Stimulated activated naive B cell treated with anti-CD40 and anti-IgM and Interleukin-4, amounts not matched to agents 10 μg/mL and 1 μg/mL and 100 μg/mL, for 72 hours (primary cell): ENCODE measurements around the gene MAEL.

Experiments used
- ATAC-seq, 2 donors: fragments of 150-1000 bp; cut with Tn5 transposase; replicated peaks; 2 replicates each; pipeline ENCODE4 v1.10.0; 2021; ENCODE audit warnings: moderate library complexity in 1 of 2
- DNase-seq: peaks from one replicate; pipeline ENCODE4 v3.0.0; 2021
- H3K27ac Mint-ChIP-seq: one replicate; pipeline ENCODE4 v1.8.0; 2022; ENCODE audit warnings: mild to moderate bottlenecking, mixed read lengths
- H3K27me3 Mint-ChIP-seq, 2 donors: one replicate each; pipeline ENCODE4 v1.8.0; 2022; ENCODE audit warnings: mixed read lengths in 2 of 2
- H3K36me3 Mint-ChIP-seq, 2 donors: one replicate each; pipeline ENCODE4 v1.8.0; 2022; ENCODE audit warnings: mixed read lengths in 2 of 2, mild to moderate bottlenecking in 1 of 2
- H3K4me1 Mint-ChIP-seq, 2 donors: one replicate each; pipeline ENCODE4 v1.8.0; 2022; ENCODE audit warnings: mixed read lengths in 2 of 2, mild to moderate bottlenecking in 1 of 2
- H3K4me3 Mint-ChIP-seq, 2 donors: one replicate each; pipeline ENCODE4 v1.8.0; 2022; ENCODE audit warnings: mild to moderate bottlenecking in 2 of 2, mixed read lengths in 2 of 2, moderate library complexity in 1 of 2
- H3K9me3 Mint-ChIP-seq, 2 donors: one replicate each; pipeline ENCODE4 v1.8.0; 2022; ENCODE audit warnings: mixed read lengths in 2 of 2, mild to moderate bottlenecking in 1 of 2

MAEL gene

DNA sequence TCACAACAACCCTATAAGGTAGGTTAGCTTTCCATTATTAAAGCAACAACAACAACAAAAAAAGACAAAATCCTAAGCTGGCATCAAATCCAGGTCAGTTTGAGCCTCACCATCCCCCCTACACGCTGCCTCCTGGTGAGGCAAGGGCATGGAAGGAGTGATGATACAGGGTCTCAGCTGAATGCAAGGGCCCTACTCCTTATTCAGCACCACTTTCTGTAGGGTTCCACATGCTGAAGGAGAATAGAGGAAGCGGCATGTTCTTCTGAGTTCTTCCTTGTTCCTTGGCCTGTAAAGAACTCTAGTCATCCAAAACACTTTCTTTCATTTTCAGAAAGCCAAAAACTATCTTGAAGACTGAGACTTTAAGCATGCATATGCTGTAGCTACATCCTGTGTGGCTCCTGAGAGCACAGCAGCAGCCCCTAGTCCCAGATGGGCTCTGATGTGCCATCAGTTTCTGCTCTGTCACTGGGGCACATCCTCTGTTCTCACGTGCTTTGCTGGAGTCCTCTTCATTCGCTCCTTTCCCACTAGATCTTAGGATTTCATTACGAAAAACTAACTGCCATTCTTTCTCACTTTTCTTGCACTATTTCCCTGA, 19.9 kb upstream of the MAEL start:
- no peak overlapping the region for H3K4me3 Mint-ChIP-seq
- no peak overlapping the region for H3K27ac Mint-ChIP-seq
- no peaks in the 10 kb centered on the region for H3K9me3 Mint-ChIP-seq
- H3K27me3 Mint-ChIP-seq = peaks cover 46 to 50% of the 10 kb centered on the region in 2 donors
- ATAC-seq (peak; percentile 38 to 67), DNase-seq (no peak)
- H3K36me3 Mint-ChIP-seq = no peaks in the 10 kb centered on the region
- peaks cover 7 to 15% of the 10 kb centered on the region in 2 donors for H3K4me1 Mint-ChIP-seq

DNA sequence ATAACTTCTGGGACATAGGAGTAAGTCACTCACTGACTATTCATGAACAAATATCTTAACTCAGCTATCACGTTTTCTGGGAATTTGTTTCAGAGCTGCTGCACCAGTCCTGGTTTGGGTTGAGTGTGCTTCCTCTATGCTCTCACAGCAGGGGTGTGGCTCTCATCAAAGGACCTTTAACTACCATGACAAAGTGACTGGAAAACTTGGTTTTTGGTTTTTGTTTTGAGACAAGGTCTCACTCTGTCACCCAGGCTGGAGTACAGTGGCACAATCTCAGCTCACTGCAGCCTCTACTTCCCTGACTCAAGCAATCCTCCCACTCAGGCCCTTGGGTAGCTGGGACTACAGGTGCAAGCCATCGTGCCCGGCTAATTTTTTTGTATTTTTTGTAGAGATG, 17.8 kb upstream of the MAEL start:
- H3K27ac Mint-ChIP-seq = no peak overlapping the region
- DNase-seq (no peak), ATAC-seq (no peak)
- peaks cover 61 to 64% of the 10 kb centered on the region in 2 donors for H3K27me3 Mint-ChIP-seq
- H3K9me3 Mint-ChIP-seq = no peaks in the 10 kb centered on the region
- no peak overlapping the region for H3K4me3 Mint-ChIP-seq
- no peaks in the 10 kb centered on the region for H3K36me3 Mint-ChIP-seq
- peaks cover 15 to 32% of the 10 kb centered on the region in 2 donors for H3K4me1 Mint-ChIP-seq

DNA sequence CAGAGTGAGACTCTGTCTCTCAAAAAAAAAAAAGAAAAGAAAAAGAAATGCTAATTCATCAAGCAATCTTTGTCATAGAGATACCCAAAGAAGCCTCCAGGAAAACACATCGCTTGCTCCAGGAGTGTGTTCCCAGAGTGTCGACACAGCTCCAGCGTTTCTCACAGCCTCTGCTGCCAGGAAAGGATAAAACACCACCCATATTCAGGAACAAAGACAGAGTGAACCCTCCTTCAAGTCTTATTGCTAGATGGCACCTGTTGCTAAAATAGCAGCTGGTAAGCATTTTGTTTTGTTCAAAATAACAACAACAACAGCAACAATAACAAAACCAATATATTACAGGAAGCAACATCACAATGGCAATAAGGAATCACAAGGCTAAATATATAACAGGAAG, 16.9 kb upstream of the MAEL start:
- Mint-ChIP-seq H3K4me1 (peaks cover 18 to 35% of the 10 kb centered on the region in 2 donors), H3K9me3 (no peaks in the 10 kb centered on the region), H3K36me3 (no peaks in the 10 kb centered on the region), H3K4me3 (no peak overlapping the region), H3K27me3 (peaks cover 63 to 64% of the 10 kb centered on the region in 2 donors), H3K27ac (no peak overlapping the region)
- DNase-seq (no peak), ATAC-seq (no peak)

DNA sequence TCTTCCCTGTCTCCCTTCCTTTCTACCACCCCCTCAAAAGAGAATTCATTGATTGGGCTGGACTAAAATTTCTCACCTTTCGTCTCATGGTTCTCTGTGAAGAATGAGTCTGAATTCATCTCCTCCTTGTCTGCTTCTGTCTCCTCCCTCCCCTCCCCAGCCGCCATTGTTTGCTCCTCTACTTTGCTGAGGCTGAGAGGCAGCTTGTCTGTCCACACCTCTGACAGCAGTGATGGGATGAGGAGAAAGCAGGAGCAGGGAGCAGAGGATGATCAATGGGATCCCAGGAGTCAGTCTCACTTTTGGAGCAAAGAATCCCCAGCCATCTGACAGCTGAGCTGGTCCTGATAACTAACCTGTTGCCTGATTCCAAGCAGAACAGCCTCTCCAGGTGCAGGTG, 16.3 kb upstream of the MAEL start:
- Mint-ChIP-seq H3K36me3 (no peaks in the 10 kb centered on the region), H3K4me1 (peaks cover 18 to 35% of the 10 kb centered on the region in 2 donors), H3K27me3 (peaks cover 59 to 62% of the 10 kb centered on the region in 2 donors), H3K9me3 (no peaks in the 10 kb centered on the region), H3K4me3 (no peak overlapping the region), H3K27ac (no peak overlapping the region)
- ATAC-seq (no peak), DNase-seq (no peak)

DNA sequence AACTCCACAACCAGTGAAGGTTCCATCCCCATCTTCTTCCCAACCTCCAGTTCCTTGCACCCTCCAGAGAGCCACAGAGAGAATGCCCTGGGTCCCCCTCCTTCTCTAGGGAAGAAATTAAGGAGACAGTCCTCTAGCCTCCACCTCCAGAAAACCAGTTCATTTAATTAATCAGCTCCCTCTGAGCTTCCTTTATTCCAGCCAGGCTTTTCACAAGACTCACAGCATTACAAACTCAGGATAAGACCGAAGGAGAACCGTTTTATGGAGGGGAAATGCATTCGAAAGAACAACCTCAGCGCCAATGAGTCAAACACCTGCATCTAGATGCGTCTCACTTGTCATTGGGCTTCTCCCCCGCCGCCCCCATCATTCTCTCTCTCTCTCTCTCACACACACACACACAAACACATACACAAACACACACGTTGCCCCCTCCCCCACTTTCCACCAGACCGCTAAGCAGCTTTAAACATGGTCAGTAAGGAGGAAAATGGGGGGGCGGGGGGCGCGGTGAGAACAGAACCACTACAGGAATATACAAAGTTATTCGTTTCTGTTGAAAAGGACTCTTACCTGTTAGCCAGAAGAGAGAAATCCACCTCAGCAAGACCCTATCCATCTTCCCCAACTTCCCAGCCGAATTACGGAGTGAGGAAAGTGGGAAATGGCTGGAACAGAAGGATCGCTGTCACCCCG, 14.3 kb upstream of the MAEL start:
- Mint-ChIP-seq H3K4me1 (peaks cover 18 to 33% of the 10 kb centered on the region in 2 donors), H3K36me3 (no peaks in the 10 kb centered on the region), H3K4me3 (peak overlapping the region; percentile 83 to 87), H3K9me3 (no peaks in the 10 kb centered on the region), H3K27ac (peak overlapping the region; percentile 67), H3K27me3 (peaks cover 51 to 54% of the 10 kb centered on the region in 2 donors)
- ATAC-seq = peak in 1 of 2 donors; percentile 26
- DNase-seq = no peak

DNA sequence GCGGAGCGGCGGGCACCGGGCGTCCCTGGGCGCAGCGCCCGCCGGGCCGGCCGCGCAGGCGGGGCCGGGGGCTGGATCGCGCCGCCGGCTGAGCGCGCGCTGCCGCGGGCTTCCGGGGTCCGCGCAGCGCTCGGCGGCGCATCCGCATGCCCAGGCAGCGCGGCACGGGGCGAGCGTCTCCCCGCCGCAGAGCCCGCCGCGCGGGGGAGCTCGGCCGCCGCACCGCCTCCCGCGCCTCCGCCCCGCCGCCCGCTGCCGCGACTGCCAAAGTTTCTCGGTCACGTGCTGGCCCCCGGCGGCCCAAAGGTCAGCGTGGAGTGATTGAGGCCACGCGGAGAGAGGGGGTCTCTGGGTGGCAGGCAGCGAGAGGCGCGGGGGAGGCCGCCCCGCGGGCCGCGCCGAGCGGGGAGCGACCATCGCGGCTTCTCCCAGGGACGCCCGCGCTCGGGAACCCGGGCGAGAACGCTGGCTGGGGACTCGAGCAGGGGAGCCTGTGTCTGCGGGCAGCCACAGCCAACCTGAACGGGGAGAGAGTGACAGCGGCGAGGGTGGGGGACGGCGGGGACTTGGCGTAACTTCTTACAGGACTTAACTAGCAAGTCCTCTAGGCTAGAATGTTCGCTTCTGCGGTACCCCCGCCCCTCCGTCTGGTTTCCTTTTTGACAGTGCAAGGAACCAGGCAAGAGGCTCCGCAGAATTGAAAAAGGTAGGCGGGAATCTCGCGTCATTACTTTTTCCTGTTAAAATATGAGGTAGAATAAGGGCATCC, 13.5 kb upstream of the MAEL start, which contains the start of gene ILDR2:
Gene ILDR2 (minus strand): TSS at position 180 of the 769 bp plus-strand sequence. CDS start 272 bp downstream, outside the sequence.
- H3K9me3 Mint-ChIP-seq = no peaks in the 10 kb centered on the region
- ATAC-seq (peak; percentile 70 to 78), DNase-seq (peak; percentile 28)
- peak within 1 kb of the TSS; percentile 83 to 87 for H3K4me3 Mint-ChIP-seq
- H3K36me3 Mint-ChIP-seq = no peaks in the 10 kb centered on the region
- peaks cover 48 to 49% of the 10 kb centered on the region in 2 donors for H3K27me3 Mint-ChIP-seq
- H3K4me1 Mint-ChIP-seq = peaks cover 18 to 33% of the 10 kb centered on the region in 2 donors
- H3K27ac Mint-ChIP-seq = peak within 1 kb of the TSS; percentile 67

DNA sequence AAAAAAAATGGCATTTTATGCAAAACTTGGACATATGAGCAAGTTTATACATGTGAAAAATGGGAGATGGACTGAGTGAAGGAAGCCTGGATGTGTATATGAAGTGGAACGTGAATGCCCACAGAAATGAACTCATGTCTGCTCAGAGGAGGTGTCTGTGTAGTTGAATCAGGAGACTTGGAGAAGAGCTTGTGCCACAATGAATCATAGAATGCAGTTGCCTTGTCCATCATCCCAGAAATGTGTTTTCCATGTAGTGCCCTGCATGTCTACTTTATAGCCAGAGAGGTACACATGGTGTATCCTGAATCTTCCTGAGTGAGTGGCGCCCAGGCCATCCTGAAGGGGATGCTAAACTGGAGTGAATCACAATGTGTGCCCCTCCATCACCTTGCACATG, 11.1 kb upstream of the MAEL start:
- peaks cover 18 to 33% of the 10 kb centered on the region in 2 donors for H3K4me1 Mint-ChIP-seq
- H3K27ac Mint-ChIP-seq = no peak overlapping the region
- H3K36me3 Mint-ChIP-seq = no peaks in the 10 kb centered on the region
- peaks cover 35 to 36% of the 10 kb centered on the region in 2 donors for H3K27me3 Mint-ChIP-seq
- DNase-seq (no peak), ATAC-seq (no peak)
- H3K9me3 Mint-ChIP-seq = no peaks in the 10 kb centered on the region
- no peak overlapping the region for H3K4me3 Mint-ChIP-seq

DNA sequence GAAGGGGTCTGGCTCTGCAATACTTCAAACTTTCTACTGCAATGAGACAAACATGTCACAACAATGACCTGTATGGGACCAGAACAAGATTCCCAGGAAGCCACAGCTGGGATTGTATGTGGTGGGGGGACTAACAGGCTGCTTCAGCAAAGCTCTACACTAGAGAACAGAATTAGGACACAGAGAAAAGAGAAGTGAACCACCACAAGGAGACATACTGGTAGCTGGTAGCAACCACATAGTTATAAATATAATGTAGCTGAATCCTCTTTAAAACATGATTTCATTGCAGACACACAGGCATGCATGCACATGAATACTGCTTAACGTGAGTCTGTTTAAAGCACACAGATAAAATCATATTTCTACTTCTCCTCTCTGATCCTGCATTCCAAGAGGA, 10.3 kb upstream of the MAEL start:
- H3K4me3 Mint-ChIP-seq = no peak overlapping the region
- peaks cover 27 to 31% of the 10 kb centered on the region in 2 donors for H3K27me3 Mint-ChIP-seq
- H3K9me3 Mint-ChIP-seq = no peaks in the 10 kb centered on the region
- H3K4me1 Mint-ChIP-seq = peaks cover 18 to 28% of the 10 kb centered on the region in 2 donors
- no peaks in the 10 kb centered on the region for H3K36me3 Mint-ChIP-seq
- ATAC-seq = peak; percentile 66 to 72
- H3K27ac Mint-ChIP-seq = no peak overlapping the region
- no peak for DNase-seq

DNA sequence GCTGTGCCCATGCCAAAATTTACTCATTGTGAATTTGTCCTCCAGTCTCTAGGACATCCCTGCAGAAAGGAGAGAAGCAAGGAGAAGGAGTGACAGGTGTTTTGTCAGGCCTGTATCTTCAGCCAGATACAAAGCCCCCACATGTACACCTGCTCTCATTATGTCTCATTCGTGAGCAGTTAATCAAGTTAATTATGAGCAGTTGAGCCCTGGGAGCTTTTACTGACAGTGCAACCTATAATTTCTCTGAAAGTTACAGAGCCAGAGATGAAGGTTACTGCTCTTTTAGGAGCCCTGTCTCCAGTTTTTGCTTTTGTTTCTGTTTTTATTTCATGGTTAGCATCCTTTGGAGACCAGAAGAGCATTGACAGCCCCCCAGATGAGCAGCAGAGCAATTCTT, 8.7 kb upstream of the MAEL start:
- DNase-seq = no peak
- Mint-ChIP-seq H3K4me1 (peaks cover 8 to 15% of the 10 kb centered on the region in 2 donors), H3K4me3 (no peak overlapping the region), H3K9me3 (no peaks in the 10 kb centered on the region), H3K27ac (no peak overlapping the region), H3K27me3 (peaks cover 29 to 30% of the 10 kb centered on the region in 2 donors), H3K36me3 (no peaks in the 10 kb centered on the region)
- ATAC-seq = no peak

DNA sequence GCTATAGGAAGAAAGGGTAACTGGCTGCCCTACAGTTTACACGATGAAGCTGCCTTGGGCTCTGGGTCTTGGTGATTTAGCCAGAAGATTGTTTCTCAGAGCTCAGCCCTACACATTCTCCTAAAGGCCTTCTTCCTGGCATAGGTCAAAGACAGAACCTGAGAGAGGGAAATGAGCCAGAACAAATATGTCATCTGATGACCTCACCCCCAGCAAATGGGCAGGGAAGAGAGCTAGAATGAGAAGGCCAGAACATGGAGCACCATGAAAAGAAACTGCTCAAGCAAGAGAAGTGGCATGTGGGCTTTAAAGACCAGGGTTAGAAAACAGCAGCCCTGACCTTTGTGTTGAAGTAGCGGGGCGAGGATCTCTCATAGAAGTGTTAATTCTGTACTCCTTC, 8.3 kb upstream of the MAEL start:
- peaks cover 30 to 33% of the 10 kb centered on the region in 2 donors for H3K27me3 Mint-ChIP-seq
- no peak for DNase-seq

DNA sequence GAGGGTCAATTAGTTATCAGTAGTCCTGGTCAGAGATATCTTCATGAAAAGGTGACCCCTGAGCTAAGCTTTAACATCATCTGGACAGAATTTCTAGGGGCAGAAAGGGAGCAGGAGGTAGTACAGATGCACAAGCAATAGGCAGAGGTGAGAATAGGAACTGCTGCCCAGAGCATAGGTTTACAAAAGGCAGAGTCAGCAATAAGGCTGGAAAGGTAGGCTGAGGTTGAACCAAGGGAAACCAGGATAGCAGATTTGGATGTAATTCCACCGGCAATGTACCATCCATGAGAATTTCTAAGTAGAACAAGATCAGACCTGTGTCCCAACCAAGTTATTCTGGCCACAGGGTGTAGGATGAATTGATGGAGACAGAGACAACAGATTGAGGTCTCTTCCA, 7.5 kb upstream of the MAEL start:
- Mint-ChIP-seq H3K9me3 (peaks cover 0 to 2% of the 10 kb centered on the region in 2 donors), H3K27me3 (peaks cover 30 to 33% of the 10 kb centered on the region in 2 donors), H3K4me3 (no peak overlapping the region), H3K27ac (no peak overlapping the region), H3K36me3 (peaks cover 0 to 2% of the 10 kb centered on the region in 2 donors), H3K4me1 (peaks cover 3 to 5% of the 10 kb centered on the region in 2 donors)
- ATAC-seq (no peak), DNase-seq (no peak)

More for the DNA sequence above, 8.3 kb upstream of the MAEL start:
- Mint-ChIP-seq H3K4me3 (no peak overlapping the region), H3K36me3 (peaks cover 0 to under 1% of the 10 kb centered on the region in 2 donors), H3K9me3 (peaks cover 0 to under 1% of the 10 kb centered on the region in 2 donors), H3K27ac (no peak overlapping the region), H3K4me1 (peaks cover 8 to 12% of the 10 kb centered on the region in 2 donors)
- ATAC-seq = peak; percentile 20 to 38

DNA sequence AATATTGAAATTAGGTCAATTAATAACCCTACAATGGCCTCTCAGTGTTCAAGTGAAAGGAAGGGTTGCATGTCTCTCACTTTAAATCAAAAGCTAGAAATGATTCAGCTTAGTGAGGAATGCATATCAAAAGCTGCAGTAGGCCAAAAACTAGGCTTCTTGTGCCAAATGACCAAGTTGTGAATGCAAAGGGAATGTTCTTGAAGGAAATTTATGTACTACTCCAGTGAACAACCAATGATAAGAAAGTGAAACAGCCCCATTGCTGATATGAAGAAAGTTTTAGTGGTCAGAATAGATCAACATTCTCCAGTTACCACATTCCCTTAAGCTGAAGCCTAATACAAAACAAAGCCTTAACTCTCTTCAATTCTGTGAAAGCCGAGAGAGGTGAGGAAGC, 10.0 kb downstream of the MAEL start:
- H3K4me3 Mint-ChIP-seq = no peak overlapping the region
- ATAC-seq (no peak), DNase-seq (no peak)
- H3K36me3 Mint-ChIP-seq = peaks cover 1 to 4% of the 10 kb centered on the region in 2 donors
- no peak overlapping the region for H3K27ac Mint-ChIP-seq
- H3K27me3 Mint-ChIP-seq = peaks cover 6 to 37% of the 10 kb centered on the region in 2 donors
- H3K4me1 Mint-ChIP-seq = no peaks in the 10 kb centered on the region
- H3K9me3 Mint-ChIP-seq = peaks cover 7 to 16% of the 10 kb centered on the region in 2 donors

DNA sequence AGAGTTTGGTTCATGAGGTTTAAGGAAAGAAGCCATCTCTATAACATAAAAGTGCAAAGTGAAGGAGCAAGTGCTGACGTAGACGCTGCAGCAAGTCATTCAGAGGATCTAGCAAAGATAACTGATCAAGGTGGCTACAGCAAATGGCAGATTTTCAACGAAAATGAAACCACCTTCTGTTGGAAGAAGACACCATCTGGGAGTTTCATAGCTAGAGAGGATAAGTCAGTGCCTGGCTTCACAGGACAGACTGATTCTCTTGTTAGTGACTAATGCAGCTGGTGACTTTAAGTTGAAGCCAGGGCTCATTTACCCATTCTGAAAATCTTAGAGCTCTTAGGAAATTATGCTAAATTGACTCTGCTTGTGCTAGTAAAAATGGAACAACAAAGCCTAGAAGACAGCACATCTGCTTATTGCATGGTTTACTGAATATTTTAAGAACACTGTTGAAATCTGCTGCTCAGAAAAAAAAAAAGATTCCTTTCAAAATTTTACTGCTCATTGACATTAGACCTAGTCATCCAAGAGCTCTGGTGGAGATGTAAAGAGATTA, 10.5 kb downstream of the MAEL start:
- peaks cover 6 to 37% of the 10 kb centered on the region in 2 donors for H3K27me3 Mint-ChIP-seq
- ATAC-seq (no peak), DNase-seq (no peak)
- H3K4me1 Mint-ChIP-seq = no peaks in the 10 kb centered on the region
- no peak overlapping the region for H3K4me3 Mint-ChIP-seq
- H3K9me3 Mint-ChIP-seq = peaks cover 7 to 16% of the 10 kb centered on the region in 2 donors
- no peak overlapping the region for H3K27ac Mint-ChIP-seq
- peaks cover 1 to 4% of the 10 kb centered on the region in 2 donors for H3K36me3 Mint-ChIP-seq

DNA sequence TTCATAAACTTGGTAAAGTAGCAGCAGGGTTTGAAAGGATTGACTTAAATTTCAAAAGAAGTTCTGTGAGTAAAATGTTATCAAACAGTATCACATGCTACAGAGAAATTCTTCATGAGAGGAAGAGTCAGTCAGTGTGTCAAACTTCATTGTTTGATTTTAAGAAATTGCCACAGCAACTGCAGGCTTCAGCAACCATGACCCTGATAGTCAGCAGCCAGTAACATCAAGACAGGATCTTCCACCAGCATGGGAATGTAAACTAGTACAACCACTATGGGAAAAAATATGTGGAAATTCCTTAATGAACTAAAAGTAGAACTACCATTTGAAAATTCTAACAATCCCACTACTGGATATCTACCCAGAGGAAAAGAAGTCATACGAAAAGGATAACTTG, 11.5 kb downstream of the MAEL start:
- Mint-ChIP-seq H3K27ac (no peak overlapping the region), H3K27me3 (peaks cover 6 to 37% of the 10 kb centered on the region in 2 donors), H3K4me1 (no peaks in the 10 kb centered on the region), H3K9me3 (peaks cover 7 to 16% of the 10 kb centered on the region in 2 donors), H3K4me3 (no peak overlapping the region), H3K36me3 (peaks cover 1 to 4% of the 10 kb centered on the region in 2 donors)
- ATAC-seq (no peak), DNase-seq (no peak)
